KMS-11 (cell line): ENCODE results near the gene ZNF385B.

Experiments used
- H2AFZ ChIP-seq: fragments of 200-600 bp; sonication (generic); 2 replicates; pipeline ENCODE4 v1.6.1; 2016; ENCODE audit warnings: antibody characterized with exemption, mixed run types, low read depth
- H3K27ac ChIP-seq: fragments of 200-600 bp; sonication (generic); 2 replicates; pipeline ENCODE4 v1.6.1; 2016; ENCODE audit warnings: mild to moderate bottlenecking, mixed run types
- H3K27me3 ChIP-seq: fragments of 200-600 bp; sonication (generic); 2 replicates; pipeline ENCODE4 v1.6.1; 2017; ENCODE audit warnings: mild to moderate bottlenecking, low read depth, mixed run types, moderate library complexity; ENCODE audit not compliant: insufficient read depth
- H3K36me3 ChIP-seq: fragments of 200-600 bp; sonication (generic); 2 replicates; pipeline ENCODE4 v1.6.1; 2017; ENCODE audit warnings: mild to moderate bottlenecking, mixed run types; ENCODE audit not compliant: insufficient read depth
- H3K4me1 ChIP-seq: fragments of 200-600 bp; sonication (generic); 2 replicates; pipeline ENCODE4 v1.6.1; 2016; ENCODE audit warnings: mild to moderate bottlenecking, low read depth, mixed run types; ENCODE audit not compliant: poor library complexity, severe bottlenecking
- H3K4me2 ChIP-seq: fragments of 200-600 bp; sonication (generic); 2 replicates; pipeline ENCODE4 v1.7.0; 2016; ENCODE audit warnings: mild to moderate bottlenecking, mixed run types
- H3K4me3 ChIP-seq: fragments of 200-600 bp; sonication (generic); IDR thresholded peaks from 2 replicates; pipeline ENCODE4 v1.6.1; 2017; ENCODE audit warnings: low read depth, low read length, mixed read lengths; ENCODE audit not compliant: insufficient read depth
- H3K79me2 ChIP-seq: fragments of 200-600 bp; sonication (generic); 2 replicates; pipeline ENCODE4 v1.6.1; 2016; ENCODE audit warnings: low read depth, mixed run types; ENCODE audit not compliant: insufficient read depth
- H3K9ac ChIP-seq: fragments of 200-600 bp; sonication (generic); 2 replicates; pipeline ENCODE4 v1.6.1; 2016; ENCODE audit warnings: mild to moderate bottlenecking, mixed run types
- H4K20me1 ChIP-seq: fragments of 200-600 bp; sonication (generic); 2 replicates; pipeline ENCODE4 v1.6.1; 2016; ENCODE audit warnings: mild to moderate bottlenecking, mixed run types; ENCODE audit not compliant: insufficient read depth
- TF ChIP-seq, protein P1 (sequence below): fragments of 200-600 bp; sonication (generic); conservative IDR thresholded peaks from 2 replicates; pipeline ENCODE4 v1.6.1; 2017; ENCODE audit warnings: low read depth, mild to moderate bottlenecking, antibody characterized with exemption, low read length, moderate library complexity, mixed read lengths

ZNF385B gene

GRCh38 chr2:179809606-179810005 is 51.8 kb downstream of the ZNF385B start:
- H3K79me2 ChIP-seq: no peaks in the 10 kb centered on the region
- TF ChIP-seq, protein P1, sequence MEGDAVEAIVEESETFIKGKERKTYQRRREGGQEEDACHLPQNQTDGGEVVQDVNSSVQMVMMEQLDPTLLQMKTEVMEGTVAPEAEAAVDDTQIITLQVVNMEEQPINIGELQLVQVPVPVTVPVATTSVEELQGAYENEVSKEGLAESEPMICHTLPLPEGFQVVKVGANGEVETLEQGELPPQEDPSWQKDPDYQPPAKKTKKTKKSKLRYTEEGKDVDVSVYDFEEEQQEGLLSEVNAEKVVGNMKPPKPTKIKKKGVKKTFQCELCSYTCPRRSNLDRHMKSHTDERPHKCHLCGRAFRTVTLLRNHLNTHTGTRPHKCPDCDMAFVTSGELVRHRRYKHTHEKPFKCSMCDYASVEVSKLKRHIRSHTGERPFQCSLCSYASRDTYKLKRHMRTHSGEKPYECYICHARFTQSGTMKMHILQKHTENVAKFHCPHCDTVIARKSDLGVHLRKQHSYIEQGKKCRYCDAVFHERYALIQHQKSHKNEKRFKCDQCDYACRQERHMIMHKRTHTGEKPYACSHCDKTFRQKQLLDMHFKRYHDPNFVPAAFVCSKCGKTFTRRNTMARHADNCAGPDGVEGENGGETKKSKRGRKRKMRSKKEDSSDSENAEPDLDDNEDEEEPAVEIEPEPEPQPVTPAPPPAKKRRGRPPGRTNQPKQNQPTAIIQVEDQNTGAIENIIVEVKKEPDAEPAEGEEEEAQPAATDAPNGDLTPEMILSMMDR: no peak
- no peak overlapping the region for H2AFZ ChIP-seq

DNA sequence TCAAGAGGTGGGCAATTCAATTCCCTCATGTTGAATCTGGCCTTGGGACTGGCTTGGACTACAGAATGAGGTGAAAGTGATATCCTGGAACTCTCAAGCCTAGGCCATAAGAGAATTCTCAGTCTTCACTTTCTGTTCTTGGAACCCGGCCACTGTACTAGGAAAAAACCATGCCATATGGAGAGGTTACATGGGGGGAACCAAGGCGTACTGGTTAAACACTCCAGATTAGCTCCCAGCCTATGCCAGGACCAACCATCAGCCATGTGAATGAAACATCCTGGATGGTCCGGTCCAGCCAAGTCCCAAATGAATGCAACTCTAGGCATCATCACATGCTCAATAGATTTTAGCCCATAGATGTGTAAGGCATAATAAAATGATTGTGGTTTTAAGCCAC is 56.4 kb downstream of the ZNF385B start:
- no peak overlapping the region for H3K4me2 ChIP-seq
- no peaks in the 10 kb centered on the region for H3K4me1 ChIP-seq
- no peak overlapping the region for H3K27ac ChIP-seq
- H3K9ac ChIP-seq: no peak overlapping the region
- H3K4me3 ChIP-seq: no peak overlapping the region
- TF ChIP-seq, protein P1: no peak
- no peaks in the 10 kb centered on the region for H4K20me1 ChIP-seq
- H3K36me3 ChIP-seq: no peaks in the 10 kb centered on the region
- no peaks in the 10 kb centered on the region for H3K79me2 ChIP-seq
- no peaks in the 10 kb centered on the region for H3K27me3 ChIP-seq
- no peak overlapping the region for H2AFZ ChIP-seq

More at GRCh38 chr2:179809606-179810005, 51.8 kb downstream of the ZNF385B start:
- no peak overlapping the region for H3K27ac ChIP-seq
- H4K20me1 ChIP-seq: no peaks in the 10 kb centered on the region
- H3K9ac ChIP-seq: no peak overlapping the region
- no peaks in the 10 kb centered on the region for H3K4me1 ChIP-seq
- H3K27me3 ChIP-seq: no peaks in the 10 kb centered on the region
- H3K4me2 ChIP-seq: no peak overlapping the region
- no peaks in the 10 kb centered on the region for H3K36me3 ChIP-seq
- H3K4me3 ChIP-seq: no peak overlapping the region

GRCh38 chr2:179804206-179804605 is 57.2 kb downstream of the ZNF385B start:
- Histone ChIP-seq H4K20me1 (no peaks in the 10 kb centered on the region), H3K4me3 (no peak overlapping the region), H3K27ac (no peak overlapping the region), H3K79me2 (no peaks in the 10 kb centered on the region), H3K27me3 (no peaks in the 10 kb centered on the region), H3K4me1 (no peaks in the 10 kb centered on the region), H2AFZ (no peak overlapping the region), H3K4me2 (no peak overlapping the region), H3K9ac (no peak overlapping the region), H3K36me3 (no peaks in the 10 kb centered on the region)
- TF ChIP-seq, protein P1: no peak

- Histone ChIP-seq H3K27ac (no peak overlapping the region), H3K4me3 (no peak overlapping the region), H3K36me3 (no peaks in the 10 kb centered on the region), H2AFZ (no peak overlapping the region), H3K4me1 (no peaks in the 10 kb centered on the region), H3K9ac (no peak overlapping the region), H3K79me2 (no peaks in the 10 kb centered on the region), H3K4me2 (no peak overlapping the region), H4K20me1 (no peaks in the 10 kb centered on the region), H3K27me3 (no peaks in the 10 kb centered on the region)
- TF ChIP-seq, protein P1: no peak
These were observed 59.1 kb downstream of the ZNF385B start for GRCh38 chr2:179802051-179802882.
